Stimulated activated CD8-positive, alpha-beta memory T cell treated with anti-CD3 and anti-CD28 coated beads, Interleukin-4, amount 100 ng/mL, for 1 hour (primary cell): Measurements from ENCODE around the gene NXPH2.
"Not testable (repeated sequence)": the region's sequence is repeated elsewhere in the genome, so short reads cannot be mapped to it uniquely, and the experiment has no call there.

Source experiments
- DNase-seq, 2 donors: peaks; one replicate each; pipeline ENCODE4 v3.0.0-alpha.2; 2020; ENCODE audit warnings: low read depth in 2 of 2, low spot score in 1 of 2

The NXPH2 gene

DNA sequence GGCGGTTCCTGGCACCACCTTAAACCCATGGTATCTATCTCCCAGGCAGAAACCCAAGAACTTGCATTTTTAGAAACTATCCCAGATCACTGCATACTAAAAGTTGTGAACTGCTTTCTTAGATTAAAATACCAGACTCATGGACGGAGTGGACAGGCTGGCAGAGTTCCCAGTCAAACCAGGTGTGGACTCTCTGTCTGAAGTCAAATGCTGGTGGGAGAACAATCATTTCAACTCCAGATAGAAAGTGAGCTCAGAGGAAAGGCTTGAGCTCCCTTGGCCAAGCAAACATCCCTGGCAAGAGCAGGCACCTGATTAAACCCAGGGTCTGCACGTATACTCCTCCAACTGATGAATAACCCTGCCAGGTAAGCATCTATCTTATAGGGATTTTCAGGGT is 19.5 kb downstream of the NXPH2 start:
- no peak for DNase-seq

DNA sequence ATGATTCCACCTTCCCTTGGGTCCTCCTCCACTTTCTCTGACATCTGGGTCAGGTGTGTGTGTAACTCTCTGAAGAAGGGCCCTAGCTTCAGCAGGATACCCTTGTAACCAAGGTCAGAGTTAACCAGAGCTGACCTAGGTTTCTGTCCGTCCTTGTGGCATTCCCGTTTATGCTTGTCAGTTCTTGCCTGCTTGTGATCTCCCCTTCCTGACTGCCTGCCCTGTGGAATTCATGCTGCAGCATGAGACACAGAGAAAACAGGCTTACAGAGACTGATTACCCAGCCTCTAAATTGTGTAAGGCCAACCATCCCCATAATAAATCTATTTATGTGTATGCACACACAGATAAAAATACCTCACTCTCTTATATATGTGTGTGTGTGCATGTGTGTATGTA is 22.8 kb downstream of the NXPH2 start:
- DNase-seq = no peak

DNA sequence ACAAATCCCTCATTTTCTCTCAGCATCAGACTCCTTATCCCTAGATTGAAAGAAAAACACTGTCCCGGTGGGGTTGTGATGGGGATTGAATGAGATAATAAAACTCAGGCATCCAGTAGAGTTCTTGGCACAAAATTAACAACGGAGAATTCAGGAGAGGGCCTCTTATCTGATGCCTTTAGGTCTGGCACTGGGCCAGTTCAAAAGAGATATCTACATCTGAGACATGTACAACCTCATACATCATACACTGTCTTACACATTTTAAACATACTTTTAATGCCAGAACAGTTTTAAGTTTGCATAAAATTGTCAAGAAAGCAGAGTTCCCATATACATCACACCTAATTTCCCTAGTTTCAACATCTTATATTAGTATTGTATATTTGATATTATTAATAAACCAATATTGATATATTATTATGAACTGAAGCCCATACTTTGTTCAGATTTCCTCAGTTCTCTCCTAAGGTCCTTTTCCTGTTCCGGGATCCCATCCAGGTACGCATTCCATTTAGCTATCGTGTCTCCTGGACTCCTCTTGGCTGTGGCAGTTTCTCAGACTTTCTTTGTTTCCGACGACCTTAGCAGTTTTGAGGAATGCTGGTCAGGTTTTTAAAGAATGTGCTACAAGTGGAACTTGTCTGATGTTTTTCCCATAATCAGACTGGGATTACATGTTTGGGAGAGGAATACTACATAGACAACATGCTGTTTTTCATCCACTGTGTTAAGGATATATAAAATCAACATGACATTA is 27.8 kb downstream of the NXPH2 start:
- no peak for DNase-seq

DNA sequence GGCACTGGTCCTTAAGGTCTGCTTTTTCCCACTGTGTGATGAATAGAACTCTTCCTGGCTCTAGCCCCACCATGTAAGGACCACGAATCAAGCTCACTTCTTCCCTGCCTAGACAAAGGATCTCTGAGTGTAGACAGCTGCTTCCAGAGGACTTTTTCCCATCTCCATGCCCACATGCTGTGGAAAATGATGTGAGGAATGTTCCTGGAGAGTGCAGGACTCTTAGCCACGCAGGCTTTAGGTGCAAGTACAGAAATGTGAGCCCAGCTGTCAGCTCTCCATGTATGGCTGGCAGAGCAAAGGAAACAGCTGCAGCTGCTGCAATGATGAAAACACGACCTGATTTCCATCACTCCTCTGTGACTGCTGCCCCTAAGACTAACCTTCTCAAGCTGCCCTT is 35.5 kb downstream of the NXPH2 start:
- no peak for DNase-seq

DNA sequence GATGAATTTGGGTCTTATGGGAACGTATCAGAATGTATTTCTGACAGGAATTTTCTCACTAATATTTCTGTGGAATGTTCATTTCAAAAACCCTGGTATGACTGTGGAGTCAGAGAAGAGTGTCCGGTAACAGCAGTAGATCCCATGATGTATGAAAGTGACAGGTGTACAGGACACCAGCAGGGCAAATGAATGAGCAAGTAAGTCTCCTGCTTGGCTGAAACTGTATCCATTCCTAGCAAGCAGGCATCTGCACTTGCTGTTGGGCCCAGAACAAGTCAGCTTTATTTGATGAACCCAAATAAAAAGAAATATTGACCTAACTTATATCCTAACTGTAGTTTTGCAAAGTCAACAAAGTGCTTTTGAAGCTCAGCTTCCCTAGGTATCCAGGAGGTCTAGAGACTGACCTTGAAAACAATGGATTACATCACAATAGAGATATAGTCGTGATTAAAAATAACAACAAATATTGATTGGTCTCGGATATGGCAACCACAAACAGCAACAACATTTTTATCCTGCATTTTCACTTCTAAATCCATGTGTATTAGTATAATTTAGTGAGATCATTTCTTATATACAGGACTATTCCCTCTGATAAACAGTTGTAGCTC is 37.6 kb downstream of the NXPH2 start:
- DNase-seq = no peak

DNA sequence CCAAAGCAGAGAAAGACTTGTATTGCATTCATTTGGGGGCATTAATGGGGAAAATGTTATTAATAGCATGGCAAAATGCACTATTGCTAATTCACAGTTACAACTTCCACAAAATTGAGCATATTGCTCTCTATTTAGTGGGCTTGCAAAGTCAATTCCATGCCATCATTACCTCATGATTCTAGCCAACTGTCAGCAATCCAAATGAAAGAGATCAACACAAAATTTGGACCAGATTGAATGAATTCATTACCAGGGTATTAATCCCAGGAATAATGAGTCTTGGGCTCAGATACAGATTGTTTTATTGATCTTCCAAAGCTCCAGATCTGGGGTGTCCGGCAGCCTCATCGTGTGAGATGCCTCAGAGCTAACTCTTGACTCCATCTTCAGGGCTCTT is 38.3 kb downstream of the NXPH2 start:
- no peak for DNase-seq

DNA sequence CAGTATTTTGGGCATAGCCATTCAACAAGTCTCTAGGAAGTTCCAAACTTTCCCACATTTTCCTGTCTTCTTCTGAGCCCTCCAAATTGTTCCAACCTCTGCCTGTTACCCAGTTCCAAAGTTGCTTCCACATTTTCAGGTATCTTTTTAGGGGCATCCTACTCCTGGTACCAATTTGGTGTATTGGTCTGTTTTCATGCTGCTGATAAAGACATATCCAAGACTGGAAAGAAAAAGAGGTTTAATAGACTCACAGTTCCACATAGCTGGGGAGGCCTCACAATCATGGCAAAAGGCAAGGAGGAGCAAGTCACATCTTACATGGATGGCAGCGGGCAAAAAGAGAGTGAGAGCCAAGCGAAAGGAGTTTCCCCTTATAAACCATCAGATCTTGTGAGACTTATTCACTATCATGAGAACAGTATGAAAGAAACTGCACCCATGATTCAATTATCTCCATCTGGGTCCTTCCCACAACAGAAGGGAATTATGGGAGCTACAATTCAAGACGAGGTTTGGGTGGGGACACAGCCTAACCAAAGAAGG is 43.1 kb downstream of the NXPH2 start:
- DNase-seq = not testable (repeated sequence)

DNA sequence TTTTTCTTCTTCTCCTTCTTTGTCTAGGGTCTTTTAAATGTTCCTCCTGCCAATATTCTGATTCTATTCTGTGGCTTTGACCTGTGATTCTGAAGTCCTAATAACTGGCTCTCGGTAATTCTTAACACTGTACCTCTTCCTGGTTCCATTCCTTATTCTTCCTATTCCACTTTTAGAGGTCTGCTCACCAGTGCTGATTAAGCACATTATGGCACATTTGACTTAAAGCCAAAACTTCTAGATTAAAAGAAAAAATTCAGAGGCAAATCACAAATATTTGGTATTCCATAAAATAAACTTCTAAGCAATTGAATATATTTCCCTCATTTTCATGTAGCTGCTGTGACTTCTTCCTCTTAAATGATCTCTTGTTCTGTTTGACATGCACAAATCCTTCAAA is 47.5 kb downstream of the NXPH2 start:
- no peak for DNase-seq

DNA sequence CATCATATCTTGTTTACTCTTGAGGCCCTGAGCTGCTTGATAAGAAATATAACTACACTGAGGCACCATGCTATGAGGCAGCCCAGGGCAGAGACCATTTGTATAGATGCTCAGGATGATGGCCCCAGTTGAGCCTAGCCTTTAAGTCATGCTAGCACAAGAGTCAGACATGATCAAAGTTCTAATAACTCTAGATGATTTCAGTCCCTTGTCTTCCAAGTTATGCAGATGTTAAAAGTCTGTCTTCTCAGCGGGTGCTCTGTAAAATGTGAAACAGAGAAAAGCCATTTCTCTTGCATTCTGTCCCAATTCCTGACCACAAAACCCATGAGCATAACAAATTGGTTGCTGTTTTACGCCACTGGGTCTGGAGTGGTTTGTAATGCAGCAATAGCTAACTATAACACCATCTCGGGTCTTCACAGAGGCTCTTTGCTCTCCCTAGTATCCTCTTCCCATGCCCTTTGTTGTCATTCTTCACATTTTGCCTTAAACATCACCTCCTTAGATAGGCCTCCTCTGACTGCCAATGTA is 49.6 kb downstream of the NXPH2 start:
- DNase-seq = no peak

DNA sequence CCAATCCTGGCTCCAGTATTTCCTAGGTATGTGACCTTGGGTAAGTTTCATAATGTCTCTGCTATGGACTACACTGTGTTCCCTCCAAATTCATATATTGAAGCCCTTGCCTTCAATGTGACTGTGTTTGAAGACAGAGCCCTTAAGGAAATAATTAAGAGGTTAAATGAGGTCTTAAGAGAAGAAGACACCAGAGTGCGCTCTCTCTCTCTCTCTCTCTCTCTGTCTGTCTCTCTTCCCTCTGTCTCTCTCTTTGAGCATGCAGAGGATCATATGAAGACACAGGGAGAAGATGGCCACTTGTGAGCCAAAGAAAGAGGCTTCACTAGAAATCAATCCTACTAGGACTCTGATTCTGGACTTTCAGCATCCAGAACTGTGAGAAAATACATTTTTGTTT is 52.2 kb downstream of the NXPH2 start:
- no peak for DNase-seq

DNA sequence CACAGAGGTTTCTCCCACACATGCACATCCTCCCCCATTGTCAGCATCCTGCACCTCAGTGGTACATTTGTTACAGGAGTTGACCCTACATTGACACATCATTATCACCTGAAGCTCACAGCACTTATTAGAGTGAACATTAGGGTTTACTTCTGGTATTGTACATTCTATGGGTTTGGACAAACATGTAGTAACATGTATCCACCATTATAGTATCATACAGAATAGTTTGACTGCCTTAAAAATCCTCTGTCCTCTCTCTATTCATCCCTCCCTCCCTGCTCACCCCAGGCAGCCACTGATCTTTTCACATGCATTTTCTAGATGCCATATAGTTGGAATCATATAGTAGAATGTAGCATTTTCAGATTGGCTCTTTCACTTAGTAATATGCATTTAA is 53.5 kb downstream of the NXPH2 start:
- no peak for DNase-seq

DNA sequence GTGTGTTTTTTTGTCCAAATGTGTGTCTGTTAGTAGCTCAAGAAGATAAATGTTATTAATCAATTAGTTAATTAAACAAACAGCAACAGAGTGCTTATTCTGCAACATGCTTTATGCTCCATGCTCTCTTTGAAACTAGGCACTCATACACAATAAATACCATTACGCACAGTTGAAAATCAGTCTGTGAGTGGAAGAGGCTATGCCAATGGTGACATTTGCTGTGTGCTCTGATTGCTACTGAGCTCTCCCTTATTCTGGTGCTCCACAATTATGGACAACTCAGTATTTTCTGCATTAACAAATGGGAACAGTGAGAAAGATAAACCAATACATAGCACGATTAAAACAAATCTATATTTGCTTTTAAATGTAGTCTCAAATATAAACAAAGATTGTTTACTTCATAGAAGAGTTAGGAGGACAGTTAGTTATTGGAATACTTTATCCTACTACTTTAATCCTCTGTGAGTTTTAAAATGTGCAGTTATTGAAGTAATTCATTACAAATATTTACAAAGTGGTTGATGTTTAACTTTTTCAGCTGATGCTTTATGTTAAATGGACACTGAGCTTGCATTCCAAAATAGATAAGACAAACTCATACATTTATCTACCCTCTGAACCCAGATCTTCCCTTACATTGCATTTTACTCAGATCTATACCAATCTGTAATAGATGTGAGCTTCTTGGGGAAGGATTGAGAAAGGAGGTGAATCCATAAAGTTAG is 55.3 kb downstream of the NXPH2 start:
- DNase-seq = no peak

DNA sequence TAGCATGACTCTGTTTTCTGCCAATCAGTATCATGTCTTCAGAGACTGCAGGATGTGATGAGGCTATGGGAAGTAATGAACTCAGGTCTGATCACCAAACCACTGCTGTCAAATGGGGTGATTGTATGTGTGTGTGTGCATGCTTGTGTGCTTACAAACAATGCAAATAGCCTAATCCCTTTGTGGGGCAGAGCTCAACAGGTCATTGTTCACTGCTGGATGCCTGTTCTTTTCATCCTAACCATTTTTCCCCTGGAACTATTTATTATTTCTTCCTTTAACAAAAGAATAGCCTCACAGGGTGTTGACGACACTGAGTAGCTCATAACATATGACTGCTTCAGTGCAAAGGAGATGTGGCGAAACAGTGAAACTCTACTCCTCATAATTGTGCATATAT is 55.9 kb downstream of the NXPH2 start:
- DNase-seq = no peak

DNA sequence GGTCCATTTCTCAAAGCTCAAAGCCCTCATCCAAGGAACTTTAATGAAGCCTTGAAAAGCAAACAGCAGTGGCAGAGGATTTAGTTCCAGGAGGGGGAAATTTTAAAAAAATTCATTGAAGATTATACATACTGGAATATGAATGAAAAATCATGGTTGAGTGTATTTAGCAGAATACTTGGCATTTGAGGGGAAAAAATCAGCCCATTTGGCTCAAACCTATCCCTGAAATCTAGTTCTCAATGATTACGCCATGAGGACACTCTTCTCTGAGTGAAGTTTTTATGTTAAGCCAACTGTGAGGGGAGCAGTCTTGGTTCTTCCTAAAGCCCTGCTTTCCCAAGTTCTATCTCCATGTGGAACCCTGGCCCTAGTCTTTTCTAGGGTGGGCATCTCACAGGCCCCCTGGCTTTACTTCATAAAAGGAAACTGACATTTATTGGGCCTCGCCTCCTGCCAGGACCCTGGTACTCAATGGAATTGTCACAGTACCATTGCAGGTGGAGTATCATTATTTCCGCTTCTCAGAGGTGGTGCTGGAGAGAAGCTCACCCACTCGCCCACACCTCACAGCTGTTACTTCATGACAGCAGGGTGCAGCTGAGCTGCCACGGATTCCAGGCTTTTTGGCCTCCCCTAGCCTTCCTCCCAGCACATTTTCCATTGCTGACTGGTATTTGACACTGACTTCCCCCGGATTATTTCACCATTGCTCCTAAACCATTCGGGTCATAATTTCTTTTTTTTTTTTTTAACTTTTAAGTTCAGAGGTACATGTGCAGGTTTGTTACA is 56.8 kb downstream of the NXPH2 start:
- no peak for DNase-seq

DNA sequence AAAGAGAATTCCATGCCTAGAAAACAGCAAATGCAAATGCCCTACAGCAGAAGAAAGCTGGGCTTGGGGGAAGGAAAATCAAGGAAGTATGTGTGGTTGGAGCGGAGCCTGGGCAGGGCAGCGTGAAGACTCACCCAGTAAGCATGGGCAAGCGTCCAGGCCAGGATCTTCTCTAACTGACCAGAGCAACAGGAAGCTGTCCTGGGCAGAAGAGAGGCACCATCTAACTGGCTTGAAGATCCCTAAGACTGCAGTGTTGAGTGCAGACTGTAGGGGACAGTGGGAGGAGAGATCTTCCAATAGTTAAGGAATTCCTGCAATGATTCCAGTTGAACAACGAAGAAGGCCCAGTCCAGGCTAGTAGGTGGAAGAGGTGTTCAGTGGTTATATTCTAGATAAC is 57.9 kb downstream of the NXPH2 start:
- no peak for DNase-seq

DNA sequence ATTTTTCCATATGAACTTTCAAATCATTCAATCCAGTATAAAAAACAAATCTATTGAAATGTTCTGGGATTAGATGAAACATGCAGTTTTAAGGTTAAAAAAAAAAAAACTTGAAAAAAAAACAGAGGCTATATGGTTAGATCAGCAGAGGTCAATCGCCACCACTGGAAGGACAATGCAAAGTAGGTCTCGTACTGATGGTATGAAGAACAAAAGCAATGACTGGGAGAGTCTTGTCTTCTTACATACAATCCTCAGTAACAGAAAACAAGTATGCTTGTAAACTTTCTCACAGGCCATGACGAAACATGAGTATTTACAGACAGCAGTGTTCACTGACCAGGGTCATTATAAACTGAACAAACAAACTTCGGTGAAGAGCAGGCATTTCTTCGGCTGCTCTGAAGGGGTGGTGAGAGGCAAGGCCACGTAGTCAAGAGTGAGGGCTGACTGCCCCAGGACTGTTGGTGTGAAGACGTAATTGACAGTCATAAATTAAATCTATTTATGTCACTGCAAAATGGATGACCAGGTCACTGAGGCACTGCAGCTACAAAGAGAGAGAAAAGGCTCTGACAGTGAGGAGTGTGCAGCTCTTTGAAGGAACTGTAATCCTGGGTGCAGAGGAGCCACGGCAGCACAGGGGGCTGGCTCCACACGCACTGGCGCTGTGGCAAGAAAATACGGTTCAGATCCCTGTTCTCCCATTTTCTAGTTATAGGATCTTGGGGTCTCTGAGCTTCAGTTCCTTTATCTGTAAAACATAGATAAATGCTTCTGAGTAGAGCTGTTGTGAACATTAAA is 60.0 kb downstream of the NXPH2 start:
- DNase-seq = no peak

DNA sequence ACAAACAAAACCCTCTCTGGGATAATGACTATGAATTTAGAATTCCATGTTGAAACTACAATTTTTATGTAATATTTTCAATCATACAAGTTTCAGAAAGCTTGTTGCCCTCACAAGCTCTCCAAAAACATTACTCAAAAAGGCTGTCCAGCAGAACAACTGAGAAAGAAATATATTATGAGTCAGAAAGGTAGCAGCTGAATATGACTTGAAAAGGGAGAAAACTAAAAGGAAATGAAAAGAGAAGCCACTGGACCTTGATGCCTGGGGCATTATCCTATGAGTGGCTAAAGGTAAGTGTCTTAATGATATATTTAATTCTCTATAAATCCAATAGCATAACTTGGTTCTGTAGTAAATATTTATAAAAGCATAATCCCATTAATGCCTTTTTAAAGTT is 61.8 kb downstream of the NXPH2 start:
- no peak for DNase-seq

DNA sequence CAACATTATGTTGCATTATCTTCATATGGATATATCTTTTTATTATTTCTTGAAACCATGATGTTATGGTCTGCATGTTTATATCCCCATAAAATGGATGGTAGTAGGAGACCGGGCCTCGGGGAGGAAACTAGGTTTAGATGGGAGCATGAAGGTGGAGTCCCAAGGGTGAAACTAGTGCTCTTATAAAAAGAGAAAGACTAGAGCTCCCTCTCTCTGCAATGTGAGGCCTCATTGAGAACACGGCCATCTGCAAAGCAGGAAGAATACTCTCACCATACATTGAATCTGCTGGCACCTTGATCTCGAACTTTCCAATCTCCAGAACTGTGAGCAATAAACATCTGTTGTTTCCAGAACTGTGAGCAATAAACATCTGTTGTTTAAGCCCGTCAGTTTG is 64.0 kb downstream of the NXPH2 start:
- no peak for DNase-seq

DNA sequence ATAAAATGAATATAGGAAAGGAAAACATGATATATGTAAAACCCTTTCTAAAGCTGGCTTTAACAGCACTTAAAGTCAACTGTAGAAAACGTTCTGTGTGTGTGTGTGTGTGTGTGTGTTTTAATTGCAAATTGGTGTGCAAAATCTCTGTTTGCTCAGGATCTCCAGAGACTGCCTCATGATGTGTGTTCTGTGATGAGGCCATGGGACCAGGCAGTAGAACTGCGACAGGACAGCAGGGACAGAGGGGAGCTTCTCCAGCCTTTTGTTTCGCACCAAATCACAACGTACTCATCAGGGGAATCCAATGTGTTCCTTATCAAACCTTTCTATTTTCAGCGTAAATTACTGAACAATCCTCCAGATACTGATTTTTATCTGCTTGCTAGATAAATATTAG is 66.7 kb downstream of the NXPH2 start:
- no peak for DNase-seq

DNA sequence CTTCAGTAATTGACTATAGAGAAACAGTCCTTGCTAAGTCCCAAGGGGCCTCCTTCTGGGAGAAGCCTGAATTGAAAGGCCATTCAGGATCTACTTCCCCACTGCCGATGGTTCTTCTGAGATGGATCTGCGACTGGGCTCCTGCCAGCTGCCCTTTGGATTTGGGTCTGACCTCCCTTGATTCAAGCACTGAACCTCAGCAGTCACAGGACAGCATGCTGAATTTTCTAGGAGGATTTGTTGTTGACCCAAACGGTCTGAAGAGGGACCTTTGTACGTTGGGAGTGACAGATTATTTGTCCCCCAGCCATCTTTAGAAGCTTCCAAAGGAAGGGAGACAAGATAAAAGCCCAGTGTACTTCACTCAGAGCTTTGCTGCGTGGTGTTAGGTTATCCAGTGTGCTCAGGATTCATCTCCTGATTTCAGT is 67.1 kb downstream of the NXPH2 start:
- no peak for DNase-seq
